Cortex of kidney (tissue), 1 donor: Measurements from ENCODE around the gene MACIR.
A peak's percentile ranks its signal among the peaks of the same experiment; 100 is the strongest.

Experiments used
- DNase-seq: peaks from one replicate; lab custom pipeline; 2025; lab: John Stamatoyannopoulos, UW

The MACIR gene

DNA sequence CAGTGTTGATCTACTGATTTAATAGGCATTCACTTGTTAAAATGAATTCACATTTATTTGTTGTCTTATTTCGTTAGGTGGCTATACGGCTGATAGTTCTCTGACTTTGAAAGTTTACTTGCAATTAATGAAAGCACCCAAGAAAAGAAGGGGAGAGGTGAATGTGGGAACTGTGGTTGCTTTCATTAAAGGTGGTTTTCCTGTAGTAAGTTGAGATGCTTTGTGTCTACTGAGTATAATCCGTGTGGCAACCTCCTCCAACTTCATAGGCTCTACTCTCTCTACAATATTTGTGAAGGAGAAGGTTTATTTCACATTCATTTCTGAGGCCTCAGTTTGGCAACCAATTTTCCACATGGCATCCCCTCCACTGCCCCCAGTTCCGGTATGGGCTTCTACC lies 12.8 kb upstream of the MACIR start:
- DNase-seq: no peak

DNA sequence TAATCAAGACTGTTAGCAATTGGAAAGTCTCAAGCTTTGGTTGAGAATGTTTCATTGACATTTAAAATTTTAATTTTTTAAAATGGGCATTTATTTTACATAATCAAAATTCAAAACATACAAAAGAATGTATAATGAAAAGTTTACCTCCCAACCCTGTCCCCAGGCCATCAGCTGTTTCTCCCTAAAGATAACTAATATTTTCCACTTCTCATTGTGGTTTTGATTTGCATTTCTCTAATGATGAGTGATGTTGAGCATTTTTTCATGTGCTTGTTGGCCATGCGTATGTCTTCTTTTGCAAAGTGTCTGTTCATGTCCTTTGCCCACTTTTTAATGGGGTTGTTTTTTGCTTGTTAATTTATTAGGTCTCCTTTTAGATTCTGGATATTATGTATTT lies 11.4 kb upstream of the MACIR start:
- DNase-seq: no peak

DNA sequence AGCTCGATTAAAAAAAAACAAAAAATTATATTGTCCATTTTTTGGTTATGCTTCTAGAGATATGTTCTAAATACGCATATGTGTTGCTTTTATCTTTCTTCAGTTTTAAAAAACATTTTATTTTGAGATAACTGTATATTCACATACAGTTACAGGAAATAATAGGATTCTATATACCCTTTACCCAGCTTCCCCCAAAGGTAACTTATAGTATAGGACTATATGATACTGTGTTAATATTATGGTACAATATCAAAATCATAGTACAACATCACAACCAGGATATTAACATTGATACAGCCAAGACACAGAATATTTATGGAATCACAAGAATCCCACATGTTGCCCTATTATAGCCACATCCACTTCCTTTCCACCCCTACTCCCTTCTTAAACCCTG lies 9.5 kb upstream of the MACIR start:
- no peak for DNase-seq

DNA sequence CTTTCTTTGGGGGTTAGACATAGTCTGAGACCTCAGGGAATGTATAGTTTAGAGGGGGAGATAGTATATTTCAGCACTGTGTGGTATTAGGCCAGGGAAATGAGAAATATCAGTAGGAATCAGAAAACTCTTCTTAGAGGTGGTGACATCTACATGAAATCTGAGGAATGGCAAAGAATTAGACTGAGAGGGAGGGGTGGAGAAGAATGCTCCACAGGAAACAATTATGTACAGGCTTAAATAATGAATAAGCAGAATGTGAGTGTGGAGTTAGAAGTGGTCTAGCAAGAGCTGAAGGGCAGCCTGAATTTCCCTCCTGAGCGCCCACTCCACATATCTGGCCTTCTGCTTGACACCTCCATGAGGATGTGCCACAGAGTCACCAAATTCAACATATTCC lies 3.6 kb upstream of the MACIR start:
- no peak for DNase-seq

GRCh38 chr5:103255691-103256090 lies 2.9 kb upstream of the MACIR start:
- no peak for DNase-seq

DNA sequence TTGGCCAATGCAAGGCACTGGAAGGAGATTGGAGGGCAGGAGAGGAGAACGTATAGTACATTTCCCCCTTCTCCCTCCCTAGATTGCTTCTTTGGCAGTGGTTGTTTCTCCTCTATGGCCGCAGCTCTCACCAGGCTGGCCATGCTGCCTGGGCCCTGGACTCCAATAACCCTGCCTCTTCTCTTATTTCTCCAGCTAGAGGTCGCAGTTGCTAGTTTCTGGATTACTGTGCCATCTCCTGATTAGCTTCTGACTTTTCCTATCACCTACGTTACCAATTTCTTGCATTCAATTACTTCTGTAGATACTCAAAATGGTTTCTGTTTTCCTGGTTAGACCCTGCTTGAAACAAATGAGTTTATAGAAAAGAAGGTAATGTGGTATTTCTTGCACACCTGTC lies 2.4 kb upstream of the MACIR start:
- no peak for DNase-seq

DNA sequence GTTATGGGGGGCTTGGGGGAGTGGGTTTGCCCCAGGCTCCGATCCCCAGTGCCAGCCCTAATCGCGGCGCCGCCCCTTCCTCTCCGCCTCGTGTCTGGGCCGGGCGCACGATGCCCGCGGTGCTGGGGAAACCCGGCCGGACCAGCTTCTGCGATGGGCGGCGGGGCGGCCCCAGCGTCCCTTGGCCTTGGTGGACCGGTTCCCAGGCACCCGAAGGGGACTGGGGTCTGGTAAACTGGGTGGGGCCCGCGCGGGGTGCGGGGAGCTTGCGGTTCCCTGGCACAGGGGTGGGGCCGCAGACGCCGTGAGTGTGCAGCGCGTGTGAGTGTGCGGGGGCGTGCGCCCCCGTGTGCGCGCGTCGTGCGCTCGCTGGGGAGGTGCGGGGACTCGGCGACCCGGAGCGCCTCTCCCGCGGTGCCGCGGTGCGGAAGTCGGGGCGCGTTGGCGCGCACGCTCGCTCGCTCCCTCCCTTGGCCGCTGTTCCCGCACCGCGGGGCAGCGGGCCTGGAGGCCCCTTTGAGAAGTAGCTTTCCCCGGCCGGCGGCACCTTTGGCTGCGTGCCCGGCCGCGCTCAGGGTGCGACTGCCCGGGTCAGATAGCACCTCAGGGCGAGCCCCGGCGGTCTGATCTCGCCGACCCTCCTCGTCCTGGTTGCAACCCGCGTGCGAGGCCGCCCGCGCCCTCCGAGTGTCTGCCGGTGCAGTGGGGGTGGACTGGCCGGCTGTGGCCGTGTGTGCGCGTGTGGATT lies 568 bp downstream of the MACIR start:
- DNase-seq: no peak

- DNase-seq: peak; percentile 7
These were observed 1.3 kb downstream of the MACIR start for GRCh38 chr5:103259705-103260355.

- DNase-seq: no peak
These were observed 2.4 kb downstream of the MACIR start for GRCh38 chr5:103260951-103261350.

- no peak for DNase-seq
These were observed 3.9 kb downstream of the MACIR start for GRCh38 chr5:103262422-103262871.

GRCh38 chr5:103263054-103263453 lies 4.5 kb downstream of the MACIR start:
- DNase-seq: no peak

DNA sequence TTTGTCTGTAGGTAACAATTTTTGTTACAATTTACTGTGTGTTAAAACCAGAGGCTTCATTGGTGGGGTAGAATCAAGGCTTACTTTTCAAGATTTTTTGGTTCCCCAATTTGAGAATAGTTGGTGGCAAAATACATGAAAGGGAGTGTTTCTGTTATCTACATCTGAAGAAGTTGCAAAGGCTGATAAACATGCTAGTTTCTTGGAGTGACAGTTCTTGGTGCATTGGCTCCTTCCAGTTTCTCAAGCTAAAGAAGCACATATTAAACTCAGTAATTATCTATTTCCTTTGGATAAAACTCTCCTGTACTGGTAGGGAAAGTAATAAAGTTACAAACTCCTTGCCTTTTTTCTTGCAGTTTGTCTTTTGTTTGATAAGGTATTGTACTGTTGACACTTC lies 5.9 kb downstream of the MACIR start:
- DNase-seq: no peak

GRCh38 chr5:103270581-103270980 lies 12.0 kb downstream of the MACIR start:
- DNase-seq: no peak

- no peak for DNase-seq
These were observed 13.2 kb downstream of the MACIR start for GRCh38 chr5:103271570-103272289.

- DNase-seq: no peak
These were observed 13.8 kb downstream of the MACIR start for GRCh38 chr5:103272377-103272776.

- no peak for DNase-seq
These were observed 15.4 kb downstream of the MACIR start for GRCh38 chr5:103273952-103274351.

DNA sequence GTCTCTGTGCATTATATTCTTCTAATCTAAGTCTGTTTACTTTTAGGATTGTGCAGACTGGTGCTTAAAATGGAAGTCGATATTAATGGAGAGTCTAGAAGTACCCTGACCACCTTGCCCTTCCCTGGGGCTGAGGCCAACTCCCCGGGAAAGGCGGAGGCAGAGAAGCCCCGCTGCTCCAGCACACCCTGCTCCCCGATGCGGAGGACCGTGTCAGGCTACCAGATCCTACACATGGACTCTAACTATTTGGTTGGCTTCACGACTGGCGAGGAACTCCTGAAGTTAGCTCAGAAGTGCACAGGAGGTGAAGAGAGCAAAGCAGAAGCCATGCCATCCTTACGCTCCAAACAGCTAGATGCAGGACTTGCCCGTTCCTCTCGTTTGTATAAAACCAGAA lies 17.3 kb downstream of the MACIR start:
- no peak for DNase-seq

DNA sequence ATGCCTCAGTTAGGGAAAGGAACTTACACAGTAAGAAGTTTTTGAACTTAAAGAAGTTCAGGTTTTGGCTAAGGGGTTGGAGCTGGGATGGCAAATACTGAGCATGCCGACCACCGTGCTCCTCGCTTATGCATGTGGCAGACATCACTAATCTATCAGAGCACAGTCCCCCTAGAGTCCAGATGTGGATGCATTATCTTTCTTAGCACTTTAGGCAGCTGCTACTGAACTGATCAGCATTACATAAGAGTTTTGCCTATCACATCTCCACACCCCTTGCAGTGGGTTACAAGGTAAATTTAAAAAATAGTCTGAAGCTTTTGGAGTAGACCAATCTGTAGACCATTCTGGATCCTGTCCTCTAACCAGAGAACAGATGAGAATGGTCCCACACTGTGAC lies 22.4 kb downstream of the MACIR start:
- no peak for DNase-seq

- no peak for DNase-seq
These were observed 24.6 kb downstream of the MACIR start for GRCh38 chr5:103283120-103283519.

- DNase-seq: no peak
These were observed 25.3 kb downstream of the MACIR start for GRCh38 chr5:103283869-103284268.

- no peak for DNase-seq
These were observed 28.1 kb downstream of the MACIR start for GRCh38 chr5:103286622-103287021.

DNA sequence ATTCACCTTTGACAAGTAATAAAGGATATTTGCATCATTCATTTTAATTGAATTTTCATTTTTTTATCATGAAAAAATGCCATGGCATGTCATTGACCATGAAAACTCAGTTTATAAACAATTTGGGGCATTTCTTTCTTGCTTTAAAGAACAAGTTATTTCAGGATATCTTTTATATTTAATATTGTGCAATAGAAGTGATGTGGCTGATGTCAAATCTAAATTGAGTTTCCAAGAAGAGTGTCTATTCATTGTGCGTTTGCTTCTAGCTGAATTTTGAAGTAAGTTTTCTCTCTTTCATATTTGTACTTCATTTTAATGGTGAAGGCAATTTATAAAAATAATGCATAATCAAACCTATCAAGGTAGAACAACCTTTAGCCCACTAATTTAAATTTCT lies 30.5 kb downstream of the MACIR start:
- no peak for DNase-seq

- DNase-seq: no peak
These were observed 32.3 kb downstream of the MACIR start for GRCh38 chr5:103290846-103291245.
